Keratinocyte (primary cell): ENCODE results near the gene ZNF765. TPM values are rescaled to one million over a fixed set of nuclear protein-coding genes. Genes with fewer than 3 reads are reported as not detected.
"Not testable (repeated sequence)": the region's sequence is repeated elsewhere in the genome, so short reads cannot be mapped to it uniquely, and the experiment has no call there.

Experiments
- DNase-seq: peaks from one replicate; pipeline ENCODE4 v3.0.0-alpha.2; 2011; ENCODE audit warnings: low read depth, missing footprints, low spot score
- FAIRE-seq: peaks from 2 replicates; lab custom pipeline; 2011; peaks lifted over from hg19 to GRCh38; lab: Jason Lieb, UNC
- H2AFZ ChIP-seq: 2 replicates; pipeline ENCODE4 v1.6.0; 2012; ENCODE audit warnings: low read length, control low read depth, inconsistent platforms; ENCODE audit not compliant: control insufficient read depth
- H3K27ac ChIP-seq: 2 replicates; pipeline ENCODE4 v1.5.1; 2011; ENCODE audit warnings: low read length; ENCODE audit not compliant: control insufficient read depth, insufficient read depth
- H3K27me3 ChIP-seq: 3 replicates; pipeline ENCODE4 v1.6.0; 2011; ENCODE audit warnings: low read length; ENCODE audit not compliant: control insufficient read depth, insufficient read depth; ENCODE audit errors: extremely low read depth
- H3K36me3 ChIP-seq, 2 experiments: 2 replicates in 1 of 2; 3 replicates in 1 of 2; pipeline ENCODE4 v1.5.1; 2011; ENCODE audit warnings: low read length in 2 of 2, mild to moderate bottlenecking in 1 of 2; ENCODE audit not compliant: control insufficient read depth in 2 of 2, insufficient read depth in 2 of 2; ENCODE audit errors: extremely low read depth in 1 of 2
- H3K4me1 ChIP-seq: 3 replicates; pipeline ENCODE4 v1.5.1; 2011; ENCODE audit warnings: low read length; ENCODE audit not compliant: control insufficient read depth, insufficient read depth; ENCODE audit errors: extremely low read depth
- H3K4me2 ChIP-seq: 3 replicates; pipeline ENCODE4 v1.6.0; 2011; ENCODE audit warnings: low read depth, low read length; ENCODE audit not compliant: control insufficient read depth, insufficient read depth; ENCODE audit errors: extremely low read depth
- H3K4me3 ChIP-seq, 3 experiments: fragments of 200-600 bp in 1 of 3; sonication (generic) in 1 of 3; 2 replicates in 2 of 3; 3 replicates in 1 of 3; pipeline ENCODE4 v1.5.1; 2011 to 2016; ENCODE audit warnings: low read length in 3 of 3, mild to moderate bottlenecking in 3 of 3, control low read depth in 2 of 3, inconsistent platforms in 1 of 3, low read depth in 1 of 3, mixed read lengths in 1 of 3, mixed run types in 1 of 3, moderate library complexity in 1 of 3; ENCODE audit not compliant: control insufficient read depth in 2 of 3, insufficient read depth in 2 of 3; ENCODE audit errors: extremely low read depth in 1 of 3
- H3K79me2 ChIP-seq: 2 replicates; pipeline ENCODE4 v1.6.0; 2012; ENCODE audit warnings: low read length; ENCODE audit not compliant: control insufficient read depth, insufficient read depth
- H3K9ac ChIP-seq: 3 replicates; pipeline ENCODE4 v1.6.0; 2011; ENCODE audit warnings: low read length; ENCODE audit not compliant: control insufficient read depth, insufficient read depth; ENCODE audit errors: extremely low read depth
- H3K9me1 ChIP-seq: 3 replicates; pipeline ENCODE4 v1.6.0; 2011; ENCODE audit warnings: low read length; ENCODE audit not compliant: control insufficient read depth, insufficient read depth; ENCODE audit errors: extremely low read depth
- H3K9me3 ChIP-seq: 2 replicates; pipeline ENCODE4 v1.5.1; 2012; ENCODE audit warnings: low read depth, low read length; ENCODE audit not compliant: control insufficient read depth
- H4K20me1 ChIP-seq: 3 replicates; pipeline ENCODE4 v1.6.0; 2011; ENCODE audit warnings: low read length; ENCODE audit not compliant: control insufficient read depth, insufficient read depth; ENCODE audit errors: extremely low read depth
- EZH2 ChIP-seq: IDR thresholded peaks from one replicate; pipeline ENCODE4 v1.6.1; 2012; ENCODE audit warnings: inconsistent platforms, mild to moderate bottlenecking, low read length, moderate library complexity
- dilution Hi-C: fragments of 300-500 bp; cut with MboI; formaldehyde crosslinking; loops from one replicate; pipeline ENCODE4 v1.7.0; 2020; ENCODE audit warnings: low sequenced_read_pairs; ENCODE audit not compliant: extremely low pct_ligation_motif_present
- polyA plus RNA-seq, 5 experiments: library from polyadenylated mRNA; depleted of rRNA in 3 of 5; stranded (reverse) in 3 of 5; stranded (forward) in 1 of 5; unstranded in 1 of 5; fragments of >200 nt; gene quantifications; 1 replicate in 1 of 5; 2 replicates in 3 of 5; 3 replicates in 1 of 5; pipeline versions ENCODE4 v1.2.1 to v1.2.3, GENCODE V29; 2011 to 2012; ENCODE audit warnings: missing spikeins in 2 of 5, low read depth in 1 of 5, low replicate concordance in 1 of 5
- TF ChIP-seq, protein P1 (sequence below), 3 experiments: IDR thresholded peaks in 1 of 3; conservative IDR thresholded peaks in 1 of 3; optimal IDR thresholded peaks in 1 of 3; 2 replicates in 2 of 3; 3 replicates in 1 of 3; pipeline versions ENCODE3 to v1.5.1; 2011; ENCODE audit warnings: low read length in 3 of 3, mild to moderate bottlenecking in 3 of 3, moderate library complexity in 2 of 3, control low read depth in 1 of 3, inconsistent platforms in 1 of 3; ENCODE audit not compliant: insufficient read depth in 2 of 3; ENCODE audit errors: extremely low read depth in 1 of 3

The ZNF765 gene
- polyA plus RNA-seq, 1 donor (not counting 4 experiments of a cell fraction or from before 2014, with no cell fraction given) = 5.2 TPM

DNA sequence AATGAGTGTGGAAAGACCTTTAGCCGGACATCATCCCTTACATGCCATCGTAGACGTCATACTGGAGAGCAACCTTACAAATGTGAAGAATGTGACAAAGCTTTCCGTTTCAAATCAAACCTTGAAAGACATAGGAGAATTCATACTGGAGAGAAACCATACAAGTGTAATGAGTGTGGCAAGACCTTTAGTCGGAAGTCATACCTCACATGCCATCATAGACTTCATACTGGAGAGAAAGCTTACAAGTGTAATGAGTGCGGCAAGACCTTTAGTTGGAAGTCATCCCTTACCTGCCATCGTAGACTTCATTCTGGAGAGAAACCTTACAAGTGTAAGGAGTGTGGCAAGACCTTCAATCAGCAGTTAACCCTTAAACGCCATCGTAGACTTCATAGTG lies 60.9 kb downstream of the ZNF765 start:
- no peaks in the 10 kb centered on the region for H3K27me3 ChIP-seq
- FAIRE-seq = no peak
- no peak overlapping the region for H3K27ac ChIP-seq
- no peaks in the 10 kb centered on the region for H4K20me1 ChIP-seq
- no peak for DNase-seq
- H3K36me3 ChIP-seq = peaks cover 6 to 7% of the 10 kb centered on the region in 2 experiments
- no peaks in the 10 kb centered on the region for H3K79me2 ChIP-seq
- H3K4me3 ChIP-seq = no peak overlapping the region
- dilution Hi-C loops = no loop called here
- no peaks in the 10 kb centered on the region for H3K9me1 ChIP-seq
- H2AFZ ChIP-seq = no peak overlapping the region
- peaks cover 29% of the 10 kb centered on the region for H3K9me3 ChIP-seq
- TF ChIP-seq, protein P1, sequence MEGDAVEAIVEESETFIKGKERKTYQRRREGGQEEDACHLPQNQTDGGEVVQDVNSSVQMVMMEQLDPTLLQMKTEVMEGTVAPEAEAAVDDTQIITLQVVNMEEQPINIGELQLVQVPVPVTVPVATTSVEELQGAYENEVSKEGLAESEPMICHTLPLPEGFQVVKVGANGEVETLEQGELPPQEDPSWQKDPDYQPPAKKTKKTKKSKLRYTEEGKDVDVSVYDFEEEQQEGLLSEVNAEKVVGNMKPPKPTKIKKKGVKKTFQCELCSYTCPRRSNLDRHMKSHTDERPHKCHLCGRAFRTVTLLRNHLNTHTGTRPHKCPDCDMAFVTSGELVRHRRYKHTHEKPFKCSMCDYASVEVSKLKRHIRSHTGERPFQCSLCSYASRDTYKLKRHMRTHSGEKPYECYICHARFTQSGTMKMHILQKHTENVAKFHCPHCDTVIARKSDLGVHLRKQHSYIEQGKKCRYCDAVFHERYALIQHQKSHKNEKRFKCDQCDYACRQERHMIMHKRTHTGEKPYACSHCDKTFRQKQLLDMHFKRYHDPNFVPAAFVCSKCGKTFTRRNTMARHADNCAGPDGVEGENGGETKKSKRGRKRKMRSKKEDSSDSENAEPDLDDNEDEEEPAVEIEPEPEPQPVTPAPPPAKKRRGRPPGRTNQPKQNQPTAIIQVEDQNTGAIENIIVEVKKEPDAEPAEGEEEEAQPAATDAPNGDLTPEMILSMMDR (optimal IDR thresholded peaks at IDR 0.05 in 1 of 3, IDR thresholded peaks at IDR 0.05 in 1 of 3, conservative IDR thresholded peaks at IDR 0.05 in 1 of 3; ENCODE audit: extremely low read depth in 1 of 3, insufficient read depth in 2 of 3, low read length in 3 of 3) = no peak
- TF ChIP-seq EZH2 = no peak
- H3K4me1 ChIP-seq = no peaks in the 10 kb centered on the region
- no peak overlapping the region for H3K4me2 ChIP-seq
- H3K9ac ChIP-seq = no peak overlapping the region

DNA sequence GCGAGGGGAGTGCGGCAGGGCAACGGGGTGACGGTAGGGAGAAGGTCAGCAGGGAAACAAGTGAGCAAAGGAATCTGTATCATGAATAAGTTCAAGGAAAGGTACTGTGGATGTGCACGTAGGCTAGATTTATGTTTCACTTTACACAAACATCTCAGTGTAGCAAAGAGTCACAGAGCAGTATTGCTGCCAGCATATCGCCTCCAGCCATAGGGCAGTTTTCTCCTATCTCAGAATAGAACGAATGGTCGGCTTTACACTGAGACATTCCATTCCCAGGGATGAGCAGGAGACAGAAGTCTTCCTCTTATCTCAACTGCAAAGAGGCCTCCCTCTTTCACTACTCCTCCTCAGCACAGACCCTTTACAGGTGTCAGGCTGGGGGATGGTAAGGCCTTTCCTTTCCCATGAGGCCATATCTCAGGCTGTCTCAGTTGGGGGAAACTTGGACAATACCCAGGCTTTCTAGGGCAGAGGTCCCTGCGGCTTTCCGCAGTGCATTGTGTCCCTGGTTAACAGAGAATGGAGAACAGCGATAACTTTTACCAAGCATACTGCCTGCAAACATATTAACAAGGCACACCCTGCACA lies 65.3 kb downstream of the ZNF765 start:
- peaks cover 26% of the 10 kb centered on the region for H3K9me3 ChIP-seq
- FAIRE-seq, H3K36me3 ChIP-seq, H3K4me3 ChIP-seq, H3K27me3 ChIP-seq, H3K4me2 ChIP-seq, H3K4me1 ChIP-seq, dilution Hi-C loops, DNase-seq, H3K79me2 ChIP-seq, H3K27ac ChIP-seq, H2AFZ ChIP-seq, H3K9me1 ChIP-seq, H4K20me1 ChIP-seq, H3K9ac ChIP-seq: not testable (repeated sequence)

DNA sequence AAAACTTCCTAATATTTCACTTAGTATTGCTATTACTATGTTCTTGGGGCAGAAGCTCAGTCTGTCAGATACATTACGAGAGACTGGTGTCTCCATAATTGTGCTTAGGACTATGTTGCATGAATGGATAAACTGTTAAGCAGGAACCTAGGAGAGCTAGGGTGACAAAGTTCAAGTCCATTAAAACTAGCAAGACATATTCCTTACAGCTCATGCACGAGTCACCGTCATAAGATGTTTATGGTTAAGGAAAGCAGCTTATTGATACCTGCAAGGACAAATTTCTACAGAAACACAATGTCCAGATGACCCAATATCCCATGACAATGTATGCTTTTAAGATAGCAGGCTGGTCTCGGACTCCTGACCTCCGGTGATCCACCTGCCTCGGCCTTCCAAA lies 66.9 kb downstream of the ZNF765 start:
- Histone ChIP-seq H3K4me2 (no peak overlapping the region), H3K27me3 (no peaks in the 10 kb centered on the region), H3K36me3 (no peaks in the 10 kb centered on the region), H2AFZ (no peak overlapping the region), H3K9me3 (peaks cover 11% of the 10 kb centered on the region), H3K9me1 (no peaks in the 10 kb centered on the region), H3K4me1 (no peaks in the 10 kb centered on the region), H3K27ac (no peak overlapping the region), H3K9ac (no peak overlapping the region), H3K4me3 (no peak overlapping the region), H4K20me1 (no peaks in the 10 kb centered on the region), H3K79me2 (no peaks in the 10 kb centered on the region)
- dilution Hi-C loops = no loop called here
- FAIRE-seq (no peak), DNase-seq (no peak)
- TF ChIP-seq, protein P1 (optimal IDR thresholded peaks at IDR 0.05 in 1 of 3, IDR thresholded peaks at IDR 0.05 in 1 of 3, conservative IDR thresholded peaks at IDR 0.05 in 1 of 3; ENCODE audit: extremely low read depth in 1 of 3, insufficient read depth in 2 of 3, low read length in 3 of 3) = no peak
- TF ChIP-seq EZH2 = no peak
